HG03342 (cell line): Measurements from ENCODE around the gene TMEM92.
"Not testable (repeated sequence)": the region's sequence is repeated elsewhere in the genome, so short reads cannot be mapped to it uniquely, and the experiment has no call there.

ENCODE experiments used
- ATAC-seq: cut with Tn5 transposase; IDR thresholded peaks from one replicate; pipeline ENCODE4 v1.9.1; 2021; ENCODE audit warnings: mild to moderate bottlenecking, moderate library complexity; ENCODE audit not compliant: unreplicated experiment

Gene TMEM92

GRCh38 chr17:50273654-50274040, 619 bp upstream of the TMEM92 start:
- ATAC-seq, result no peak

- ATAC-seq, result no peak
Observed at GRCh38 chr17:50274897-50275221, 593 bp downstream of the TMEM92 start.

GRCh38 chr17:50275279-50275678, 1.0 kb downstream of the TMEM92 start:
- no peak for ATAC-seq

GRCh38 chr17:50276588-50277356, 2.5 kb downstream of the TMEM92 start:
- ATAC-seq, result no peak

- no peak for ATAC-seq
Observed at GRCh38 chr17:50277357-50277754, 3.1 kb downstream of the TMEM92 start.

GRCh38 chr17:50278526-50279180, 4.4 kb downstream of the TMEM92 start:
- ATAC-seq, result no peak

- ATAC-seq, result no peak
Observed at GRCh38 chr17:50279181-50279526, 4.9 kb downstream of the TMEM92 start.

GRCh38 chr17:50279639-50280038, 5.4 kb downstream of the TMEM92 start:
- ATAC-seq, result no peak

- no peak for ATAC-seq
Observed at GRCh38 chr17:50280068-50280467, 5.8 kb downstream of the TMEM92 start.

- no peak for ATAC-seq
Observed at GRCh38 chr17:50280801-50281441, 6.7 kb downstream of the TMEM92 start.

GRCh38 chr17:50281739-50282401, 7.6 kb downstream of the TMEM92 start:
- no peak for ATAC-seq

- ATAC-seq, result no peak
Observed at GRCh38 chr17:50283246-50283645, 9.0 kb downstream of the TMEM92 start.

GRCh38 chr17:50283714-50284113, 9.4 kb downstream of the TMEM92 start:
- ATAC-seq, result no peak

- no peak for ATAC-seq
Observed at GRCh38 chr17:50285941-50286340, 11.7 kb downstream of the TMEM92 start.

GRCh38 chr17:50287302-50287701, 13.0 kb downstream of the TMEM92 start:
- not testable (repeated sequence) for ATAC-seq

- ATAC-seq, result no peak
Observed at GRCh38 chr17:50288306-50288705, 14.0 kb downstream of the TMEM92 start.

GRCh38 chr17:50289278-50289677, 15.0 kb downstream of the TMEM92 start:
- ATAC-seq, result no peak

GRCh38 chr17:50289991-50290702, 15.9 kb downstream of the TMEM92 start:
- ATAC-seq, result no peak

GRCh38 chr17:50290933-50291332, 16.7 kb downstream of the TMEM92 start:
- no peak for ATAC-seq

- no peak for ATAC-seq
Observed at GRCh38 chr17:50292465-50292864, 18.2 kb downstream of the TMEM92 start.

GRCh38 chr17:50295021-50295420, 20.8 kb downstream of the TMEM92 start:
- no peak for ATAC-seq
